ENCODE data around the gene URI1. TPM values are rescaled to one million over a fixed set of nuclear protein-coding genes. Genes with fewer than 3 reads are reported as not detected.

URI1 gene
- total and polyA plus RNA-seq, 4 donors, result 21.5 to 60.8 (median 32.5) TPM

- Histone ChIP-seq H3K9ac (ENCODE audit: insufficient read depth in 1 of 2, low read length in 2 of 2) (no peak overlapping the region), H3K36me3 (ENCODE audit: control insufficient read depth in 4 of 4, insufficient read depth in 4 of 4, low read length in 4 of 4) (no peaks in the 10 kb centered on the region), H3K9me3 (ENCODE audit: control insufficient read depth in 4 of 4, insufficient read depth in 3 of 4, low read length in 3 of 4) (no peaks in the 10 kb centered on the region), H3K27ac (ENCODE audit: low read depth in 1 of 2, low read length in 1 of 2) (no peak overlapping the region), H3K4me3 (no peak overlapping the region), H3K4me1 (ENCODE audit: control insufficient read depth in 5 of 5, insufficient read depth in 5 of 5, low read length in 5 of 5) (peaks cover 0 to 4% (median 0%) of the 10 kb centered on the region in 5 donors), H3K27me3 (ENCODE audit: control insufficient read depth in 3 of 3, insufficient read depth in 3 of 3, low read length in 2 of 3) (no peaks in the 10 kb centered on the region)
- WGBS, 2 donors, result 60 to 74% methylated on average over 14 of the region's 14 CpGs
- TF ChIP-seq CTCF (IDR thresholded peaks at IDR 0.05; ENCODE audit: control extremely low read depth, extremely low read depth), result no peak
- DNase-seq (peak in 1 of 3 donors; percentile 28), ATAC-seq (ENCODE audit: insufficient read depth, low FRiP score) (no peak)
These were observed 14.0 kb upstream of the URI1 start for GRCh38 chr19:29927944-29928625.

GRCh38 chr19:29928831-29929230, 13.2 kb upstream of the URI1 start:
- no peaks in the 10 kb centered on the region for H3K9me3 ChIP-seq (ENCODE audit: control insufficient read depth in 4 of 4, insufficient read depth in 3 of 4, low read length in 3 of 4)
- no peak overlapping the region for H3K9ac ChIP-seq (ENCODE audit: insufficient read depth in 1 of 2, low read length in 2 of 2)
- no peaks in the 10 kb centered on the region for H3K27me3 ChIP-seq (ENCODE audit: control insufficient read depth in 3 of 3, insufficient read depth in 3 of 3, low read length in 2 of 3)
- H3K27ac ChIP-seq (ENCODE audit: low read depth in 1 of 2, low read length in 1 of 2), result no peak overlapping the region
- ATAC-seq (ENCODE audit: insufficient read depth, low FRiP score) (no peak), DNase-seq (no peak)
- 36 to 59% methylated on average over 1 of the region's 1 CpG for WGBS, 2 donors
- H3K4me3 ChIP-seq, result no peak overlapping the region
- H3K36me3 ChIP-seq (ENCODE audit: control insufficient read depth in 4 of 4, insufficient read depth in 4 of 4, low read length in 4 of 4), result no peaks in the 10 kb centered on the region
- TF ChIP-seq CTCF (IDR thresholded peaks at IDR 0.05; ENCODE audit: control extremely low read depth, extremely low read depth), result no peak
- peaks cover 0 to 4% (median 0%) of the 10 kb centered on the region in 5 donors for H3K4me1 ChIP-seq (ENCODE audit: control insufficient read depth in 5 of 5, insufficient read depth in 5 of 5, low read length in 5 of 5)

- Histone ChIP-seq H3K9me3 (ENCODE audit: control insufficient read depth in 4 of 4, insufficient read depth in 3 of 4, low read length in 3 of 4) (peaks cover 0 to 3% (median under 1%) of the 10 kb centered on the region in 4 donors), H3K27ac (ENCODE audit: low read depth in 1 of 2, low read length in 1 of 2) (no peak overlapping the region), H3K4me1 (ENCODE audit: control insufficient read depth in 5 of 5, insufficient read depth in 5 of 5, low read length in 5 of 5) (no peaks in the 10 kb centered on the region), H3K27me3 (ENCODE audit: control insufficient read depth in 3 of 3, insufficient read depth in 3 of 3, low read length in 2 of 3) (no peaks in the 10 kb centered on the region), H3K4me3 (no peak overlapping the region), H3K36me3 (ENCODE audit: control insufficient read depth in 4 of 4, insufficient read depth in 4 of 4, low read length in 4 of 4) (no peaks in the 10 kb centered on the region), H3K9ac (ENCODE audit: insufficient read depth in 1 of 2, low read length in 2 of 2) (no peak overlapping the region)
- ATAC-seq (ENCODE audit: insufficient read depth, low FRiP score) (no peak), DNase-seq (no peak)
- TF ChIP-seq CTCF (IDR thresholded peaks at IDR 0.05; ENCODE audit: control extremely low read depth, extremely low read depth), result no peak
- 88 to 94% methylated on average over 3 of the region's 3 CpGs for WGBS, 2 donors
These were observed 7.8 kb upstream of the URI1 start for GRCh38 chr19:29934257-29934656.

GRCh38 chr19:29934781-29935180, 7.3 kb upstream of the URI1 start:
- TF ChIP-seq CTCF (IDR thresholded peaks at IDR 0.05; ENCODE audit: control extremely low read depth, extremely low read depth), result no peak
- no peaks in the 10 kb centered on the region for H3K36me3 ChIP-seq (ENCODE audit: control insufficient read depth in 4 of 4, insufficient read depth in 4 of 4, low read length in 4 of 4)
- DNase-seq (no peak), ATAC-seq (ENCODE audit: insufficient read depth, low FRiP score) (no peak)
- H3K27me3 ChIP-seq (ENCODE audit: control insufficient read depth in 3 of 3, insufficient read depth in 3 of 3, low read length in 2 of 3), result no peaks in the 10 kb centered on the region
- peaks cover 0 to 3% (median under 1%) of the 10 kb centered on the region in 4 donors for H3K9me3 ChIP-seq (ENCODE audit: control insufficient read depth in 4 of 4, insufficient read depth in 3 of 4, low read length in 3 of 4)
- WGBS, 2 donors, result 88 to 98% methylated on average over 1 of the region's 1 CpG
- no peak overlapping the region for H3K27ac ChIP-seq (ENCODE audit: low read depth in 1 of 2, low read length in 1 of 2)
- no peak overlapping the region for H3K9ac ChIP-seq (ENCODE audit: insufficient read depth in 1 of 2, low read length in 2 of 2)
- H3K4me1 ChIP-seq (ENCODE audit: control insufficient read depth in 5 of 5, insufficient read depth in 5 of 5, low read length in 5 of 5), result no peaks in the 10 kb centered on the region
- no peak overlapping the region for H3K4me3 ChIP-seq
